ENCODE results near the gene KRTAP5-8.

DNA sequence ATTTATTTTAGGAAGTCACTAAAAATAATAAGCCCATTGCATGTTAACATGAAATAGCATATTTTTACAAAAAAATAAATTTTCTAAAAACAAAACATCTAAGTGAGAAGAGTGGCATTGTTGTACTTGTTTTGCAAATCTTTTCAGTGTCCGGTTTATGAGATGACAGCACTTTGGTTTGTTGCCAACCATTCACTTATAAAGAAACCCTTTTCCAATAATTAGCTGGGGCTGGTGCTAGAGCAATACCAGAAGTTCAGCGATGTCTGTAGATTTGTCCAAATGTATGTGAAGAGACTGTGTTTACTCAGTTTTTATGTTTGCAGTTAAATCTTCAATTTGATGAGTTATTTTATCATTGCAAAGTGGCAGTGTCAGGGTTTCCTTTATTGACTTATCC is 32.8 kb upstream of the KRTAP5-8 start:
- TF ChIP-seq SRF (CRISPR knock-in tag; IDR thresholded peaks at IDR 0.05) = no peak
- no peak for TF ChIP-seq PURB (CRISPR knock-in tag; IDR thresholded peaks at IDR 0.05; ENCODE audit: low read depth)
- TF ChIP-seq TEAD1 (CRISPR knock-in tag; IDR thresholded peaks at IDR 0.05) = no peak
- TF ChIP-seq, protein P1, sequence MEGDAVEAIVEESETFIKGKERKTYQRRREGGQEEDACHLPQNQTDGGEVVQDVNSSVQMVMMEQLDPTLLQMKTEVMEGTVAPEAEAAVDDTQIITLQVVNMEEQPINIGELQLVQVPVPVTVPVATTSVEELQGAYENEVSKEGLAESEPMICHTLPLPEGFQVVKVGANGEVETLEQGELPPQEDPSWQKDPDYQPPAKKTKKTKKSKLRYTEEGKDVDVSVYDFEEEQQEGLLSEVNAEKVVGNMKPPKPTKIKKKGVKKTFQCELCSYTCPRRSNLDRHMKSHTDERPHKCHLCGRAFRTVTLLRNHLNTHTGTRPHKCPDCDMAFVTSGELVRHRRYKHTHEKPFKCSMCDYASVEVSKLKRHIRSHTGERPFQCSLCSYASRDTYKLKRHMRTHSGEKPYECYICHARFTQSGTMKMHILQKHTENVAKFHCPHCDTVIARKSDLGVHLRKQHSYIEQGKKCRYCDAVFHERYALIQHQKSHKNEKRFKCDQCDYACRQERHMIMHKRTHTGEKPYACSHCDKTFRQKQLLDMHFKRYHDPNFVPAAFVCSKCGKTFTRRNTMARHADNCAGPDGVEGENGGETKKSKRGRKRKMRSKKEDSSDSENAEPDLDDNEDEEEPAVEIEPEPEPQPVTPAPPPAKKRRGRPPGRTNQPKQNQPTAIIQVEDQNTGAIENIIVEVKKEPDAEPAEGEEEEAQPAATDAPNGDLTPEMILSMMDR (IDR thresholded peaks at IDR 0.05 in 2 of 3, conservative IDR thresholded peaks at IDR 0.05 in 1 of 3; ENCODE audit: insufficient read depth in 2 of 3, low read depth in 1 of 3, low read length in 3 of 3) = no peak
- no peak for TF ChIP-seq ZNF140 (CRISPR knock-in tag; IDR thresholded peaks at IDR 0.05)
- no peak for TF ChIP-seq ZBTB1 (CRISPR knock-in tag; IDR thresholded peaks at IDR 0.05; ENCODE audit: borderline replicate concordance, low read depth)
- TF ChIP-seq, protein P2, sequence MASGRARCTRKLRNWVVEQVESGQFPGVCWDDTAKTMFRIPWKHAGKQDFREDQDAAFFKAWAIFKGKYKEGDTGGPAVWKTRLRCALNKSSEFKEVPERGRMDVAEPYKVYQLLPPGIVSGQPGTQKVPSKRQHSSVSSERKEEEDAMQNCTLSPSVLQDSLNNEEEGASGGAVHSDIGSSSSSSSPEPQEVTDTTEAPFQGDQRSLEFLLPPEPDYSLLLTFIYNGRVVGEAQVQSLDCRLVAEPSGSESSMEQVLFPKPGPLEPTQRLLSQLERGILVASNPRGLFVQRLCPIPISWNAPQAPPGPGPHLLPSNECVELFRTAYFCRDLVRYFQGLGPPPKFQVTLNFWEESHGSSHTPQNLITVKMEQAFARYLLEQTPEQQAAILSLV (tag; IDR thresholded peaks at IDR 0.05) = no peak
